ENCODE results near the gene ADAMTS4. TPM values are rescaled to one million over a fixed set of nuclear protein-coding genes. Genes with fewer than 3 reads are reported as not detected.

ADAMTS4 gene
- total RNA-seq, 1 donor from 2014 or later = 1.2 TPM

DNA sequence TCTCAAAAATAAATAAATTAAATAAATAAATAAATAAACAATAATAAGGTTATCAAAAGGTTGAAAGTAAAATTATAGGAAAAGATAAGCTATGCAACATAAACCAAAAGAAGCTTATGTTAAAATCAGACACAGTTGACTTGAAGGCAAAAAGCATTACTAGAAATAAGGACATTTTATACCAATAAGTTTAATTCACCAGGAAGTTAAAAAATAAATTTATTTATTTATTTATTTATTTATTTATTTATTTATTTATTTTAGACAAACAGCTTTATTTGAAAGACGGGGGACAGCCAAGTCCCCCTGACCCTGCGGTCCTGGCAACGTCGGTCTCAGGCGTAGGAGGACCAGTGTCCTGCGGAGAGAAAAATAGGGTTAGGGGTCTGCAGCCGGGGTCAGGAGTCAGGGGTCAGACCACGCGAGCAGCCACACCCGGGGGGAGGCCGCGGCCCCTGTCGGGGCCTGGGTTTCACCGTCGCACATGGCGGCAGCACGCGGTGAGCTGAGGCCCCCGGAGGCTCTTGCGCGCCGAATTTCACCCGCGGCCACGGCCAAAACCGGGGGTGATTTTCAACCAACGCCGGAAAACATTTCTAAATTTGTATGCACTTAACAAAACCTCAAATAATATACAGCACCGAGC is 58.0 kb downstream of the ADAMTS4 start:
- H3K4me3 Mint-ChIP-seq (ENCODE audit: unreplicated experiment) = no peak overlapping the region
- H3K27ac Mint-ChIP-seq (ENCODE audit: unreplicated experiment) = no peak overlapping the region
- no peak for TF ChIP-seq CTCF (IDR thresholded peaks at IDR 0.05)
- no peaks in the 10 kb centered on the region for H3K27me3 Mint-ChIP-seq (ENCODE audit: unreplicated experiment)
- no peaks in the 10 kb centered on the region for H3K9me3 Mint-ChIP-seq (ENCODE audit: unreplicated experiment)
- peaks cover under 1% of the 10 kb centered on the region for H3K36me3 Mint-ChIP-seq (ENCODE audit: unreplicated experiment)
- H3K4me1 Mint-ChIP-seq (ENCODE audit: unreplicated experiment) = no peaks in the 10 kb centered on the region
- DNase-seq (ENCODE audit: extremely low spot score, unreplicated experiment) = no peak

- H3K27ac Mint-ChIP-seq (ENCODE audit: unreplicated experiment) = no peak overlapping the region
- H3K4me1 Mint-ChIP-seq (ENCODE audit: unreplicated experiment) = no peaks in the 10 kb centered on the region
- H3K27me3 Mint-ChIP-seq (ENCODE audit: unreplicated experiment) = no peaks in the 10 kb centered on the region
- no peaks in the 10 kb centered on the region for H3K9me3 Mint-ChIP-seq (ENCODE audit: unreplicated experiment)
- H3K36me3 Mint-ChIP-seq (ENCODE audit: unreplicated experiment) = peaks cover 2% of the 10 kb centered on the region
- peak; percentile 62 for TF ChIP-seq CTCF (IDR thresholded peaks at IDR 0.05)
- no peak for DNase-seq (ENCODE audit: extremely low spot score, unreplicated experiment)
- H3K4me3 Mint-ChIP-seq (ENCODE audit: unreplicated experiment) = no peak overlapping the region
Measured at GRCh38 chr1:161139766-161140165, 59.1 kb downstream of the ADAMTS4 start.

DNA sequence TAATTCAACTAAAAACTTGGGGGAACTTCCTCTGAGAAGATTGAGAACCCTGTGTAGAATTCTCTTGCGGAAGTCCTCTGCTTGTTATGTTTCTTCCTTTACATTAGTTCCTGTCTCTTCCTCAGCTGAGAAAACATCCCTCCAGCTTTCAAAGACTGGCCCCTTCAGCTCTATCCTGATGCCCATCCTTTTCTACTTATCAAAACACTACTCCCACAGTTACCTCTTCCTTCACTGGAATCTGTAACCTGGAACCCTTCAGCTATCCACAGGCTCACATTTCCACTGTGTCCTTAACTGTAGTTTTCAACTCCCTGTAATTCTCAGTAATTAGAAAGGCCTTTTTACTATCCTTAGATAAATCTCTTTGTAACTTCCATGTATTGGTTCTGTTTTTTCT is 60.4 kb downstream of the ADAMTS4 start:
- H3K4me1 Mint-ChIP-seq (ENCODE audit: unreplicated experiment) = no peaks in the 10 kb centered on the region
- peaks cover 2% of the 10 kb centered on the region for H3K36me3 Mint-ChIP-seq (ENCODE audit: unreplicated experiment)
- H3K9me3 Mint-ChIP-seq (ENCODE audit: unreplicated experiment) = no peaks in the 10 kb centered on the region
- DNase-seq (ENCODE audit: extremely low spot score, unreplicated experiment) = no peak
- no peak for TF ChIP-seq CTCF (IDR thresholded peaks at IDR 0.05)
- H3K27me3 Mint-ChIP-seq (ENCODE audit: unreplicated experiment) = no peaks in the 10 kb centered on the region
- no peak overlapping the region for H3K27ac Mint-ChIP-seq (ENCODE audit: unreplicated experiment)
- H3K4me3 Mint-ChIP-seq (ENCODE audit: unreplicated experiment) = no peak overlapping the region

DNA sequence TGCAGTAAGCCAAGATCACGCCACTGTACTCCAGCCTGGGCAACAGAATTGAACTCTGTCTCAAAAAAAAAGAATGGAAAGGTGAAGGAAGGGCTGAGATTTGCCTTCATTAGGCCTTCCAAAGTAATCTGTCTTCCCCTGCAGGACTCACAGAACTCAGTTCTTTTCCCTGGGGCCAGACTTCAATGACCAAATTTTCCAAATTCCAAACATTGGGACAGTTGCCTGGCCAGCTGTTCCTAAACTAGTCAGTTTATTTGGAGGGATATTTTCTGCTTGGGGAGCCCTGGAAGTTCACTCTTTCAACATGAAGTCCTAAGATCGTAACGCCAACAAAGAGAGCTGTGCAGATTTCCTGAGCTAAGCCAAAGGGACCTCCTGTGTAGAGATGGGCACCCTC is 61.0 kb downstream of the ADAMTS4 start:
- H3K27ac Mint-ChIP-seq (ENCODE audit: unreplicated experiment) = no peak overlapping the region

More for the DNA sequence above, 61.0 kb downstream of the ADAMTS4 start:
- no peak for TF ChIP-seq CTCF (IDR thresholded peaks at IDR 0.05)
- Mint-ChIP-seq H3K4me3 (ENCODE audit: unreplicated experiment) (no peak overlapping the region), H3K27me3 (ENCODE audit: unreplicated experiment) (no peaks in the 10 kb centered on the region), H3K9me3 (ENCODE audit: unreplicated experiment) (no peaks in the 10 kb centered on the region), H3K4me1 (ENCODE audit: unreplicated experiment) (no peaks in the 10 kb centered on the region), H3K36me3 (ENCODE audit: unreplicated experiment) (peaks cover 2% of the 10 kb centered on the region)
- no peak for DNase-seq (ENCODE audit: extremely low spot score, unreplicated experiment)

Small RNA genes within 50 kb of the gene (microRNA-seq; reads per million reads assigned to microRNA genes)
- gene MIR5187 (ENCODE audit: unreplicated experiment) = not detected

Other genes with a start within 250 kb of the ADAMTS4 start
- not detected in 2 replicates for gene ITLN2, start 244.2 kb downstream of the ADAMTS4 start, total RNA-seq
- gene F11R, start 177.9 kb downstream of the ADAMTS4 start, total RNA-seq = 1.4 and 1.5 TPM in 2 replicates
- gene TSTD1, start 160.1 kb downstream of the ADAMTS4 start, total RNA-seq = 0.73 TPM in 1 of 2 replicates, not detected in the other
- gene USF1, start 153.1 kb downstream of the ADAMTS4 start, total RNA-seq = 51.5 and 57.2 TPM in 2 replicates
- gene ARHGAP30, start 129.2 kb downstream of the ADAMTS4 start, total RNA-seq = not detected in 2 replicates
- gene NECTIN4, start 109.5 kb downstream of the ADAMTS4 start, total RNA-seq = not detected in 2 replicates
- gene KLHDC9, start 100.7 kb downstream of the ADAMTS4 start, total RNA-seq = 3.6 and 3.7 TPM in 2 replicates
- gene PFDN2, start 81.0 kb downstream of the ADAMTS4 start, total RNA-seq = 48.9 and 49.2 TPM in 2 replicates
- gene NIT1, start 80.9 kb downstream of the ADAMTS4 start, total RNA-seq = 31.2 and 33.2 TPM in 2 replicates
- gene DEDD, start 66.4 kb downstream of the ADAMTS4 start, total RNA-seq = 40.8 and 43.1 TPM in 2 replicates
- gene UFC1, start 45.1 kb downstream of the ADAMTS4 start, total RNA-seq = 98.2 and 100 TPM in 2 replicates
- 25.5 and 27.5 TPM in 2 replicates for gene USP21, start 39.6 kb downstream of the ADAMTS4 start, total RNA-seq
- gene PPOX, start 32.6 kb downstream of the ADAMTS4 start, total RNA-seq = 37.1 and 37.9 TPM in 2 replicates
- 21.7 and 24.3 TPM in 2 replicates for gene B4GALT3, start 21.5 kb downstream of the ADAMTS4 start, total RNA-seq
- gene NDUFS2, start 3.3 kb upstream of the ADAMTS4 start, total RNA-seq = 82.0 and 82.5 TPM in 2 replicates
- not detected in 2 replicates for gene FCER1G, start 16.2 kb upstream of the ADAMTS4 start, total RNA-seq
- not detected in 2 replicates for gene APOA2, start 24.6 kb upstream of the ADAMTS4 start, total RNA-seq
- 8.6 and 10.3 TPM in 2 replicates for gene TOMM40L, start 27.0 kb upstream of the ADAMTS4 start, total RNA-seq
- not detected in 2 replicates for gene NR1I3, start 39.1 kb upstream of the ADAMTS4 start, total RNA-seq
- not detected in 2 replicates for gene PCP4L1, start 59.7 kb upstream of the ADAMTS4 start, total RNA-seq
- gene MPZ, start 110.9 kb upstream of the ADAMTS4 start, total RNA-seq = 0.44 and 0.81 TPM in 2 replicates
- 148 and 164 TPM in 2 replicates for gene SDHC, start 115.3 kb upstream of the ADAMTS4 start, total RNA-seq
- not detected in 2 replicates for gene CFAP126, start 168.8 kb upstream of the ADAMTS4 start, total RNA-seq

Data from osteocyte (in vitro differentiated cells).